Suprapubic skin (tissue), 4 donors: ENCODE results near the gene FZD4.

Experiments
- EP300 ChIP-seq: sonication (generic); formaldehyde crosslinking; IDR thresholded peaks from one replicate; pipeline ENCODE4 v1.6.1; 2017; ENCODE audit warnings: antibody characterized with exemption
- POLR2AphosphoS5 ChIP-seq, 3 donors: sonication (generic); formaldehyde crosslinking; IDR thresholded peaks; one replicate each; pipeline ENCODE4 v1.6.1; 2017; ENCODE audit warnings: antibody characterized with exemption in 3 of 3

- TF ChIP-seq EP300 (no peak), POLR2AphosphoS5 (IDR thresholded peaks at IDR 0.05) (no peak)
Observed at GRCh38 chr11:86999388-86999787, 44.2 kb upstream of the FZD4 start.
